Liver (tissue), 9 donors: ENCODE results near the gene HS6ST3. TPM values are rescaled to one million over a fixed set of nuclear protein-coding genes. Genes with fewer than 3 reads are reported as not detected.

Experiments
- DNase-seq: peaks from one replicate; pipeline ENCODE4 v3.0.0-alpha.2; 2017; ENCODE audit warnings: low spot score
- H3K27ac ChIP-seq, 2 donors: one replicate each; pipeline ENCODE4 v1.7.0; 2013; ENCODE audit warnings: inconsistent platforms in 2 of 2, low read length in 2 of 2, control low read depth in 1 of 2, low read depth in 1 of 2, mild to moderate bottlenecking in 1 of 2
- H3K27me3 ChIP-seq, 4 donors: one replicate each; pipeline versions ENCODE4 v1.6.1 to v1.7.0; 2013; ENCODE audit warnings: low read length in 3 of 4, inconsistent platforms in 1 of 4, mild to moderate bottlenecking in 1 of 4, moderate library complexity in 1 of 4; ENCODE audit not compliant: control insufficient read depth in 4 of 4, insufficient read depth in 4 of 4
- H3K36me3 ChIP-seq, 4 donors: one replicate each; pipeline versions ENCODE4 v1.6.1 to v1.7.0; 2013; ENCODE audit warnings: low read length in 3 of 4, mild to moderate bottlenecking in 3 of 4, low read depth in 1 of 4, moderate library complexity in 1 of 4; ENCODE audit not compliant: control insufficient read depth in 4 of 4, insufficient read depth in 3 of 4
- H3K4me1 ChIP-seq, 4 donors: one replicate each; pipeline versions ENCODE4 v1.6.1 to v1.7.0; 2013; ENCODE audit warnings: low read length in 3 of 4, mild to moderate bottlenecking in 3 of 4, moderate library complexity in 1 of 4; ENCODE audit not compliant: control insufficient read depth in 4 of 4, insufficient read depth in 4 of 4
- H3K4me3 ChIP-seq, 3 donors: one replicate each; pipeline versions ENCODE4 v1.6.1 to v1.7.0; 2013; ENCODE audit warnings: low read length in 3 of 3, control low read depth in 1 of 3, low read depth in 1 of 3, mild to moderate bottlenecking in 1 of 3
- H3K9ac ChIP-seq, 2 donors: one replicate each; pipeline ENCODE4 v1.7.0; 2013; ENCODE audit warnings: low read length in 2 of 2, mild to moderate bottlenecking in 2 of 2, moderate library complexity in 2 of 2, control low read depth in 1 of 2, low read depth in 1 of 2
- H3K9me3 ChIP-seq, 4 donors: one replicate each; pipeline versions ENCODE4 v1.6.1 to v1.7.0; 2013; ENCODE audit warnings: low read length in 3 of 4; ENCODE audit not compliant: control insufficient read depth in 4 of 4
- ATF3 ChIP-seq: IDR thresholded peaks from 2 replicates; pipeline ENCODE4 v1.6.1; 2016; ENCODE audit warnings: antibody characterized with exemption
- CTCF ChIP-seq: fragments of 150-350 bp; IDR thresholded peaks from 2 replicates; pipeline ENCODE4 v1.5.1; 2017; ENCODE audit warnings: improper control_type of control experiment, low read depth, low read length; ENCODE audit not compliant: missing input control
- EGR1 ChIP-seq, 2 donors: IDR thresholded peaks; 2 replicates each; pipeline ENCODE4 v1.6.1; 2016 to 2018; ENCODE audit warnings: antibody characterized with exemption in 2 of 2, low read depth in 2 of 2
- FOXA1 ChIP-seq: IDR thresholded peaks from 2 replicates; pipeline ENCODE4 v1.6.1; 2016; ENCODE audit warnings: antibody characterized with exemption
- HNF4A ChIP-seq, 2 donors: conservative IDR thresholded peaks; 2 replicates each; pipeline ENCODE4 v1.6.1; 2016; ENCODE audit warnings: antibody characterized with exemption in 2 of 2, mild to moderate bottlenecking in 2 of 2
- HNF4G ChIP-seq: IDR thresholded peaks from 2 replicates; pipeline ENCODE4 v1.6.1; 2016; ENCODE audit warnings: antibody characterized with exemption
- RAD21 ChIP-seq, 2 donors: IDR thresholded peaks; 2 replicates each; pipeline ENCODE4 v1.6.1; 2016; ENCODE audit warnings: antibody characterized with exemption in 2 of 2, mild to moderate bottlenecking in 2 of 2
- REST ChIP-seq: IDR thresholded peaks from 2 replicates; pipeline ENCODE4 v1.6.1; 2016; ENCODE audit warnings: antibody characterized with exemption, mild to moderate bottlenecking
- RXRA ChIP-seq, 2 donors: IDR thresholded peaks; 2 replicates each; pipeline ENCODE4 v1.6.1; 2017 to 2018; ENCODE audit warnings: antibody characterized with exemption in 2 of 2, mild to moderate bottlenecking in 1 of 2
- SP1 ChIP-seq: IDR thresholded peaks from 2 replicates; pipeline ENCODE4 v1.6.1; 2018; ENCODE audit warnings: antibody characterized with exemption, mild to moderate bottlenecking
- TAF1 ChIP-seq: conservative IDR thresholded peaks from 2 replicates; pipeline ENCODE4 v1.6.1; 2016; ENCODE audit warnings: antibody characterized with exemption, mild to moderate bottlenecking
- YY1 ChIP-seq: IDR thresholded peaks from 2 replicates; pipeline ENCODE4 v1.6.1; 2016; ENCODE audit warnings: antibody characterized with exemption, mild to moderate bottlenecking
- ZBTB33 ChIP-seq: IDR thresholded peaks from 2 replicates; pipeline ENCODE4 v1.6.1; 2016; ENCODE audit warnings: antibody characterized with exemption
- WGBS: extraction: QIAGEN DNeasy Blood & Tissue Kit; methylation state at CpG from one replicate; pipeline ENCODE4 v1.1.7; 2013; 5-methylcytosine and 5-hydroxymethylcytosine counted together
- polyA plus RNA-seq, 2 donors: library from polyadenylated mRNA; stranded (reverse) in 1 of 2; unstranded in 1 of 2; fragments of 200-250 nt in 1 of 2; fragments of >200 nt in 1 of 2; fragmentation: Nextera tagmentation in 1 of 2; extraction: Ambion mirVana in 1 of 2; gene quantifications; one replicate each; pipeline versions ENCODE4 v1.2.1 to v1.2.3, GENCODE V29; 2013 to 2015
- total RNA-seq, 2 donors: library from RNA; depleted of rRNA; stranded (reverse); fragments of >200 nt; gene quantifications; one replicate each; pipeline ENCODE4 v1.2.3, GENCODE V29; 2014
- TF ChIP-seq, protein P1 (sequence below): IDR thresholded peaks from 2 replicates; pipeline ENCODE4 v1.6.1; 2016; ENCODE audit warnings: antibody characterized with exemption
- donor health status: healthy.
- donor health status: healthy.
- donor health status: healthy.
- donor health status: healthy.
- donor health status: healthy.

Gene HS6ST3
- total and polyA plus RNA-seq, 4 donors, result under 0.01 TPM; not detected in 3

DNA sequence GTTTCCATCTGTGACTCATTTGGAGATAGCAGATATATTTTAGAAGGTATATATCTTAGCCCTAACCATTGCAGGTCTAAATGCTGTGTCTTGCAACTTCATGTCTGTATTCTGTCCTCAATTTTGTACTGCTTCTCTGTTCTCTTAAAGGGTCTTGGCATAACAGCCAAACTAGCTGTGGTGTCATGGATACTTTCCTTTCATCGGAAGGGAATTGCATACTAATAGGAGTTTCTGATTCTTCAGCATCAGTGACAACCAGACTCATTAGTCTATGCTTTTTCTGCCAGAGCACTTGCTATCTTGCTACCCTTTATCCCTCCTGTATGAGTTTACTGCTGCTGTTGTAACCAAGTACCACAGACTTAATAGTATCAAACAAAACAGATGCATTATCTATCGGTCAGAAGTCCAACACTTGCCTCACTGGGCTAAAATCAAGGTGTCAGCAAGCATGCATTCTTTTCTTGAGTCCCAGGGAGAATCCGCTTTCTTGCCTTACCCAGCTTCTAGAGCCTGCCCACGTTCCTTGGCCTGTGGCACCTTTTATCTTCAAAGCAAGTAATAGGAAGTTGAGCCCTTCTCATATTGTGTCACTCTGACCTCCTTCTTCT lies 253.1 kb downstream of the HS6ST3 start:
- Histone ChIP-seq H3K27ac (no peak overlapping the region), H3K9ac (no peak overlapping the region), H3K36me3 (no peaks in the 10 kb centered on the region), H3K27me3 (no peaks in the 10 kb centered on the region), H3K4me1 (no peaks in the 10 kb centered on the region), H3K9me3 (no peaks in the 10 kb centered on the region), H3K4me3 (no peak overlapping the region)
- TF ChIP-seq ATF3 (no peak), HNF4A (conservative IDR thresholded peaks at IDR 0.05) (no peak), EGR1 (IDR thresholded peaks at IDR 0.05; ENCODE audit: low read depth in 2 of 2) (no peak), REST (no peak), FOXA1 (no peak), CTCF (no peak)
- 71% methylated on average over 4 of the region's 4 CpGs for WGBS
- DNase-seq, result no peak

GRCh38 chr13:96346921-96347320 lies 257.0 kb downstream of the HS6ST3 start:
- no peak for TF ChIP-seq ZBTB33
- TF ChIP-seq RXRA (IDR thresholded peaks at IDR 0.05), result no peak
- no peak for TF ChIP-seq YY1
- TF ChIP-seq CTCF, result no peak
- TF ChIP-seq SP1, result no peak
- TF ChIP-seq, protein P1, sequence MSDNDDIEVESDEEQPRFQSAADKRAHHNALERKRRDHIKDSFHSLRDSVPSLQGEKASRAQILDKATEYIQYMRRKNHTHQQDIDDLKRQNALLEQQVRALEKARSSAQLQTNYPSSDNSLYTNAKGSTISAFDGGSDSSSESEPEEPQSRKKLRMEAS, result no peak
- TF ChIP-seq HNF4G, result no peak
- no peak for TF ChIP-seq TAF1
- TF ChIP-seq RAD21 (IDR thresholded peaks at IDR 0.05), result no peak
- TF ChIP-seq REST, result no peak
- WGBS, result 84% methylated on average over 4 of the region's 4 CpGs
- Histone ChIP-seq H3K9ac (no peak overlapping the region), H3K9me3 (no peaks in the 10 kb centered on the region), H3K27me3 (no peaks in the 10 kb centered on the region), H3K4me1 (no peaks in the 10 kb centered on the region), H3K36me3 (no peaks in the 10 kb centered on the region), H3K27ac (no peak overlapping the region), H3K4me3 (no peak overlapping the region)
- no peak for DNase-seq
